KBM-7 (cell line): Measurements from ENCODE around the gene TM9SF3.
"Not testable (repeated sequence)": the region's sequence is repeated elsewhere in the genome, so short reads cannot be mapped to it uniquely, and the experiment has no call there.

Experiments
- DNase-seq: peaks from one replicate; pipeline ENCODE4 v3.0.0-alpha.2; 2015
- in situ Hi-C: fragments of 300-500 bp; cut with MboI; formaldehyde crosslinking; loops from 2 replicates; pipeline ENCODE4 v1.14.3; 2020; ENCODE audit warnings: low sequenced_read_pairs, low pct_unique_long_range_greater_than_20kb, mixed read lengths

Gene TM9SF3

GRCh38 chr10:96574564-96574963 lies 12.2 kb downstream of the TM9SF3 start:
- DNase-seq, in situ Hi-C loops: not testable (repeated sequence)

- no peak for DNase-seq
- in situ Hi-C loops, result no loop called here
These were observed 13.8 kb downstream of the TM9SF3 start for GRCh38 chr10:96573036-96573435.

GRCh38 chr10:96570983-96571964 lies 15.5 kb downstream of the TM9SF3 start:
- DNase-seq, result no peak
- in situ Hi-C loops, result no loop called here

DNA sequence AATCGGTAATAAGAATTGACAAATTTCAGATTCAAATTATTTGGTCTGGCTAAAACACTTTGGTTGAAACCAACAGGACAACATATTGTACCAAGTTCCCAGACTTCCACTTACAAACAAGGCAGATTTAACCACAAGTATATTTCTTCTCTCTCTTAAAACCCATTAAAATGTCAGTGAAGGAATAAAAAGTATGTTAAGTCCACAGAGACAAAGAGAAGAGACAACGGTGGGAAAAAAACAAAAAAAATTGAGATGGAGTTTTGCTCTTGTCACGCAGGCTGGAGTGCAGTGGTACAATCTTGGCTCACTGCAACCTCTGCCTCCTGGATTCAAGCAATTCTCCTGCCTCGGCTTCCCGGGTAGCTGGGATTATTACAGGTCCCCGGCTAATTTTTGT lies 16.3 kb downstream of the TM9SF3 start:
- no peak for DNase-seq
- in situ Hi-C loops, result no loop called here

DNA sequence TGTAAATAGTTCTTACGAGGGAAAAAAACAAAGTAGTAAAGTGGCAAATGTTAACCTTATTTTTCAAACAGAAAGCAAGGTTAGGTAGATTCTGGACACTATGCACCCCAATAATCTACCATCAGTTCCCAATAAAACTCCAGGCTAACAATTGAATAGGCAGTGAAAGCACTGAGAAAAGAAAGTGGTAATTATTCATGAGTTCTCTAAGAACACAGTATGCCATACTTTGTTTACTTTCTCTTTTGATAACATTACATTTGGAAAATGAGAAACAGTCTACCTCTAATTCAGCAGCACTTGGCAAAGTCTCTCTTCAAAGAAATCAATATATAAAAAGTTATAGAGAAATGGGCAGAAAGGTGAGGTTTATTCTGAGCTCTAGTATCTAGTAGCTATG lies 18.4 kb downstream of the TM9SF3 start:
- DNase-seq, result no peak
- in situ Hi-C loops, result no loop called here

- no peak for DNase-seq
- in situ Hi-C loops, result no loop called here
These were observed 21.0 kb downstream of the TM9SF3 start for GRCh38 chr10:96565774-96566173.

DNA sequence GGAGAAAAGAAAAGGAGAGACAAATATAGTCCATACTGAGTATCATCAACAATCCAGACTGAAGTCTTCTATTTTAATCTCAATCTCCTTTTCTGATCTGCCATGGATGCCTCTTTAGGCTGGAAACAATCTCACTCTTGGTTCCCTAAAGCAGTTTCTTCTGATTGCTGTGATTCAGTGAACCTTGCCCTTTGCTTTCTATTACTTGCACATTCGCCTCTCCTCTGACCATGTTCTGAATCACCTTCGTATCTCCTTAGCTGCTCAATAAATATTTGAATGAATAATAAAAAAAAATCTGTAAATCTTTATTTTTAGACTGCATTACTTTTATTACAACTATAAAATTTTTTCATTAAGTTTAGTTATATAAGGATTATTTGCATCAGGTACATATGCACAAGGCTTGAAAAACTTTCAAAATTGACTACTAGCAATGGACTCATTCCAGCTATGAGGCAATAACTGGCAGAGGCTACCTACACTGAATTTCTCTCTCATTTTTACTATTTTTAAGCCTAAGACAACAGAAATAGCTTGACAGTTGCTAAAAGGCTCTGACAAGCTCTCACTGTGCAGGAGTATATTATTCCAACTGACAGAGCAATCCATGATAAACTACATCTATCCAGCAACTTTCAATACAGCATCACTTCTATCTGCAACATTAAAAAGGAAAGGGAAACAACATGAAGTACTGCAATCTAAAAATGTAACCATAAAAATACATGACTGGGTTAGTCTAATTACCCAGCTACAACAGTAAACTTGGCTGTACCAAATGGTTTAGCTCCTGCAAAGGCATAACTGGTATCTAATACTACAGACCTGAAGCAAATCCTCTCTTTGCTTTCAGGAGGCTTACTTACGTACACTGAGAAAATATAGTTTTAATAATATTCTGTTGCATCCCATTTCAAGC lies 25.6 kb downstream of the TM9SF3 start:
- DNase-seq, result no peak
- in situ Hi-C loops, result no loop called here

DNA sequence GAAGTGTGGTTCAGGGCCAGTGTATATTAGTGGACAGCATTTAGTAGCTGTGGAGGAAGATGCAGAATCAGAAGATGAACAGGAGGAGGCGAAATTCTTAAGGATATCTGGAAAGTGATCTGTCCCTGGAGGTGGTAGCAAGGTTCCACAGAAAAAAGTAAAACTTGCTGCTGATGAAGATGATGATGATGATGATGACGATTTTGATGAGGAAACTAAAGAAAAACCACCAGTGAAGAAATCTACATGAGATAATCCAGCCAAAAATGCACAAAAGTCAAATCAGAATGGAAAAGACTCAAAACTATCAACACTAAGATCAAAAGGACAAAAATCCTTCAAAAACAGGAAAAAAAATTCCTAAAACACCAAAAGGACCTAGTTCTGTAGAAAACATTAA lies 26.3 kb downstream of the TM9SF3 start:
- DNase-seq, result no peak
- in situ Hi-C loops, result no loop called here

- in situ Hi-C loops, result no loop called here
These were observed 30.8 kb downstream of the TM9SF3 start for GRCh38 chr10:96556003-96556402.

DNA sequence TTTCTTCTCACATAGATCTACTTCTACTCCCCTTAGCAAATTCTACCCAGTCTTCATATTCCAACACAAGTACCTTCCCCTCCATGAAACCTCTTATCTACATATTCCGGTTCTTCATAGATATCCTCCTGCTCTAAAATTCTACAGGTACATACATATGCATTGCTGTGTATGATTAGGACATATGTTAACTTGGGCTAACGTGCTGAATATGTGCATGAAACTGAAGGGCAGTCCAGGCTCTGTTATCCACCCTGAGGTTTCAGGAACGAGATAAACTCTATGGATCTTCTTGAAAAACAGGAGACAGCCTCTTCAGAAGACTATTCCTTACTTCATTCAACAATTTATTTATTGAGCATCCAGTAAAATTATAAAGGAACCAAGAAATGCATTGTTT lies 31.5 kb downstream of the TM9SF3 start:
- no peak for DNase-seq
- in situ Hi-C loops, result no loop called here

More at GRCh38 chr10:96556003-96556402, 30.8 kb downstream of the TM9SF3 start:
- peak; percentile 12 for DNase-seq

- no peak for DNase-seq
- in situ Hi-C loops, result no loop called here
These were observed 38.2 kb downstream of the TM9SF3 start for GRCh38 chr10:96548589-96548988.

DNA sequence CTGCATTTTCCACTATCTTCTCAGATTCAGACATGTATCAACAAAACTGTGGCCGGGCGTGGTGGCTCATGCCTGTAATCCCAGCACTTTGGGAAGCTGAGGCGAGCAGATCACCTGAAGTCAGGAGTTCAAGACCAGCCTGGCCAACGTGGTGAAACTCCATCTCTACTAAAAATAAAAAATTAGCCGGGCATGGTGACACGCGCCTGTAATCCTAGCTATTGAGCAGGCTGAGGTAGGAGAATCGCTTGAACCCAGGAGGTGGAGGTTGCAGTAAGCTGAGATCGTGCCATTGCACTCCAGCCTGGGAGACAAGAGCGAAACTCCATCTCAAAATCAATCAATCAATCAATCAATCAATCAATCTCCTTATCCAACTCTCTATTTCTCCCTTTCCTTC lies 41.3 kb downstream of the TM9SF3 start:
- DNase-seq, in situ Hi-C loops: not testable (repeated sequence)

- in situ Hi-C loops, result no loop called here
- no peak for DNase-seq
These were observed 44.9 kb downstream of the TM9SF3 start for GRCh38 chr10:96541921-96542320.

GRCh38 chr10:96540240-96540639 lies 46.6 kb downstream of the TM9SF3 start:
- in situ Hi-C loops, result no loop called here
- DNase-seq, result no peak

DNA sequence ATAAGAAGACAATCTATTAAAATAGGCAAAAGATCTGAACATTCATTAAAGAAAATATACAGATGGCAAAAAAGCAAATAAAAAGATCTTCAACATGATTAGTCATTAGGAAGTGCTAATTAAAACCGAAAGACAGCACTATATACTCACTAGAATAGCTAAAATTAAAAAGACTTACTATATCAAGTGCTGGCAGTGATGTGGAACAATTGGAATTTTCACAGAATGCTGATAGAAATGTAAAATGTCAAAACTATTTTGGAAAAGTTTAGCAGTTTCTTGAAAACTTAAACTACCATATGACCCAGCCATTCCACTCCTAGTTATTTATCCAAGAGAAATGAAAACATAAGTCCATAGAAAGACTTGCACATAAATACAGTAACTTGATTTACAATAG lies 48.1 kb downstream of the TM9SF3 start:
- in situ Hi-C loops, result no loop called here

DNA sequence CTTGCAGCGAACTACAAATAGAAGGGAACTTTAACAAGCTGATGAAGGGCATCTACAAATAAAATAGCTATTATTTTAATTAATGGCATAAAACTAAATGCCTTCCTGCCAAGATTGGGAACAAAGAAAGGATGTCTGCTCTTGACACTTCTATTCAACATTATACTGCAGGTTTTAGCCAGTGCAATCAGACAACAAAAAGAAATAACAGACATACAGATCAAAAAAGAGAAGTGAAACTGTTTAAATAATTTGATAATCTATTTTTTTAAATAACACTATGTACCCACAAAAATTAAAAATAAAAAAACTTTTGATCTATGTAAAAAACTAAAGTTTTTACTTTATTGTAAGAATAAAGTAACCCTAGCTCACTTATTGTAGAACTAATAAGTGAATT lies 50.7 kb downstream of the TM9SF3 start:
- no peak for DNase-seq
- in situ Hi-C loops, result no loop called here

More for the DNA sequence above, 48.1 kb downstream of the TM9SF3 start:
- DNase-seq, result no peak

- in situ Hi-C loops, result no loop called here
These were observed 54.3 kb downstream of the TM9SF3 start for GRCh38 chr10:96532523-96532922.

DNA sequence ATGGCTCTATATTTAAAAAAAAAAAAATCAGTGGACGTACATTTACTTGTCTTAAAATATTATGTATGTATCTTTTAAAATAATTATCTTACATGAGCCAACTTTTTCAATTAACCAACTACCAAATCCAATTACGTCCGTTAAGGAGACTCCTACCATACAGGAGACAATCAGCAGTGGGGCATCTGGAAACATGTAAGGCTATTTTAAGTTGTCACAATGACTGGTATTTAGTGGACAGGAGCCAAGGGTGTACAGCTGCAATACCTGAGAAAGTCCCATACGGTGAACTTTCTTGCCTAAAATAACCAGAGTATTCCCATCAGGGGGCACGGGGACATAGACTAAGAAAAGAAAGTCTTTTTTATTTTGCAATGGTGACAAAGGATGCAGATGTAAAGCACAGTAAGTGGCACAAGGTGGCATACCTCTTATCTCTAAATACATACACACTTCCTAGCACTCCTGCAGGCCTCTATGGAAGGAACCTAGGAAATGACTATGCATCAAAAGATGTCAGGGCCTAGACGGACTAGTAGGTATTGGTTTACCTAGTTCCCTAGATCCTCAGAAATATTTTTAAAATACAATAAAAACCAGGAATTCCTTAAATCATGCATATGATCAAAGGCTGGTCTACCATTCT lies 57.1 kb downstream of the TM9SF3 start:
- in situ Hi-C loops, result no loop called here
- no peak for DNase-seq

More at GRCh38 chr10:96532523-96532922, 54.3 kb downstream of the TM9SF3 start:
- DNase-seq, result no peak

DNA sequence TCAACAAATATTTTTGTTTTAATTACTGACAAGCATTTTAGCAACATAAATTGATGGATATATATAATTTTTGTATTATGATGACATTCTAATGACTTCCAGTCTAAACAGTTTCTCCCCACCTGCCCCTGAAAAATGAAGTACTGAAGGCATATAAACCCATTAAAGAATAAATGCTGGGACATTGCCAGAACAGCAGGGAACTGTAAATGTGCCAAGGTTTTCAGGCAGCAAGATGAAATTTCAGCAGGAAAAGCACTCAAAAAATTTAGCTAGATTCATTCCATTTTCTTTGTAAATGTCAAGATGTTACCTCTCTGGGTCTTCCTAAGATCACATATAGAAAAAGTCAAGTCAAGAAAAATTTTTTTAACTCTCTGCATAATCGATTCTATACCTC lies 62.1 kb downstream of the TM9SF3 start:
- in situ Hi-C loops, result no loop called here
- DNase-seq, result no peak
